Adrenal gland (tissue), 12 donors: ENCODE results near the gene CBARP. TPM values are rescaled to one million over a fixed set of nuclear protein-coding genes. Genes with fewer than 3 reads are reported as not detected.

Experiments used
- DNase-seq, 7 donors: peaks; one replicate each; pipeline ENCODE4 v3.0.0-alpha.2; 2019 to 2020
- H3K27ac ChIP-seq, 5 donors: fragments of 200-600 bp; sonication (generic) in 4 of 5; 1 replicate in 3 of 5; 2 replicates in 2 of 5; pipeline versions ENCODE4 v1.5.1 to v1.8.0; 2016 to 2020; ENCODE audit warnings: mild to moderate bottlenecking in 1 of 5
- H3K27me3 ChIP-seq: fragments of 200-600 bp; 2 replicates; pipeline ENCODE4 v1.8.0; 2021
- H3K36me3 ChIP-seq, 2 donors: fragments of 200-600 bp; replicated peaks in 1 of 2; 1 replicate in 1 of 2; 2 replicates in 1 of 2; pipeline versions ENCODE4 v1.5.1 to v1.8.0; 2018 to 2022
- H3K4me1 ChIP-seq, 2 donors: fragments of 200-600 bp; replicated peaks in 1 of 2; 1 replicate in 1 of 2; 2 replicates in 1 of 2; pipeline versions ENCODE4 v1.5.1 to v1.8.0; 2018 to 2021
- H3K4me3 ChIP-seq, 4 donors: fragments of 200-600 bp; sonication (generic) in 3 of 4; one replicate each; pipeline ENCODE4 v1.5.1; 2016 to 2018
- H3K9me3 ChIP-seq, 3 donors: fragments of 200-600 bp; sonication (generic) in 1 of 3; replicated peaks in 1 of 3; 1 replicate in 2 of 3; 2 replicates in 1 of 3; pipeline versions ENCODE4 v1.5.1 to v1.8.0; 2016 to 2021
- CTCF ChIP-seq, 6 experiments: fragments of 450-650 bp in 4 of 6; fragments of 200-600 bp in 2 of 6; sonication (generic) in 1 of 6; IDR thresholded peaks; 1 replicate in 5 of 6; 2 replicates in 1 of 6; pipeline versions ENCODE4 v1.5.1 to v1.8.0; 2016 to 2021; ENCODE audit warnings: antibody characterized with exemption in 6 of 6, mild to moderate bottlenecking in 2 of 6, moderate library complexity in 1 of 6
- POLR2A ChIP-seq, 2 donors: fragments of 450-650 bp; IDR thresholded peaks; one replicate each; pipeline ENCODE4 v1.6.1; 2017; ENCODE audit warnings: antibody characterized with exemption in 2 of 2, mild to moderate bottlenecking in 2 of 2, moderate library complexity in 1 of 2
- WGBS, 4 donors: extraction: QIAGEN DNeasy Blood & Tissue Kit in 2 of 4; methylation state at CpG; one replicate each; pipeline versions ENCODE4 v1.1.5 to v1.1.7; 2013 to 2017; 5-methylcytosine and 5-hydroxymethylcytosine counted together
- intact Hi-C, 2 donors: fragments of 100-400 bp; cut with DNase I; formaldehyde crosslinking; loops; one replicate each; pipeline versions ENCODE4 v1.14.1 to v1.15.0; 2022 to 2023
- polyA plus RNA-seq, 3 donors: library from polyadenylated mRNA; stranded (reverse); fragments of 200-250 nt in 2 of 3; fragments of 350-450 nt in 1 of 3; fragmentation: Illumina TruSeq in 1 of 3; extraction: RNeasy Lipid Tissue Mini Kit (QIAGEN cat#74804) in 1 of 3; gene quantifications; one replicate each; pipeline ENCODE4 v1.2.3, GENCODE V29; 2013 to 2014
- total RNA-seq, 9 donors: library from RNA; depleted of rRNA in 4 of 9; stranded (reverse); fragments of >200 nt in 4 of 9; fragments of 120-200 nt in 1 of 9; fragmentation: NEBNext Ultra II Directional in 1 of 9; extraction: Animal tissue kit (Norgen Biotek cat#: 25700) in 1 of 9; gene quantifications; one replicate each; pipeline versions ENCODE4 v1.1.0 to v1.2.4, GENCODE V29; 2013 to 2023
- donor health status: healthy with polysubstance abuse.
- donor health status: Bipolar disorder and iron deficiency.
- donor health status: DM: yes; HTN: yes; CAD: no.
- donor health status: DM: no; HTN: no; CAD: no.
- donor health status: DM: no; HTN: no; CAD: no.
- donor health status: DM: yes; HTN: yes; CAD: no.

Gene CBARP
- total and polyA plus RNA-seq, 12 donors: 0.09 to 9.3 (median 1.8) TPM; not detected in 2

GRCh38 chr19:1256646-1257474, 19.1 kb upstream of the CBARP start:
- H3K4me1 ChIP-seq: peaks cover 62 to 71% of the 10 kb centered on the region in 2 donors
- H3K27me3 ChIP-seq: no peaks in the 10 kb centered on the region
- H3K27ac ChIP-seq: peak overlapping the region in 3 of 5 donors; percentile 46 to 99 (median 98)
- H3K4me3 ChIP-seq: no peak overlapping the region
- WGBS, 4 donors: 82 to 89% (median 84%) methylated on average over 16 to 46 of the region's 46 CpGs
- TF ChIP-seq CTCF (IDR thresholded peaks at IDR 0.05): no peak
- TF ChIP-seq POLR2A (IDR thresholded peaks at IDR 0.05): no peak
- peaks cover 0 to 50% of the 10 kb centered on the region in 2 donors for H3K36me3 ChIP-seq
- peak in 1 of 7 donors; percentile 49 for DNase-seq
- intact Hi-C loops: no loop called here
- no peaks in the 10 kb centered on the region for H3K9me3 ChIP-seq

GRCh38 chr19:1255186-1256161, 17.7 kb upstream of the CBARP start:
- H3K27ac ChIP-seq: peak overlapping the region in 4 of 5 donors; percentile 97 to 100 (median 98)
- peaks cover 59 to 63% of the 10 kb centered on the region in 2 donors for H3K4me1 ChIP-seq
- intact Hi-C loops: no loop called here
- no peak for TF ChIP-seq POLR2A (IDR thresholded peaks at IDR 0.05)
- peaks cover 0 to 60% of the 10 kb centered on the region in 2 donors for H3K36me3 ChIP-seq
- WGBS, 4 donors: 80 to 91% (median 83%) methylated on average over 26 to 52 of the region's 52 CpGs
- no peaks in the 10 kb centered on the region for H3K9me3 ChIP-seq
- no peaks in the 10 kb centered on the region for H3K27me3 ChIP-seq
- DNase-seq: peak in 4 of 7 donors; percentile 39 to 66 (median 52)
- H3K4me3 ChIP-seq: no peak overlapping the region

- no peak for TF ChIP-seq CTCF (IDR thresholded peaks at IDR 0.05)
- TF ChIP-seq POLR2A (IDR thresholded peaks at IDR 0.05): peak in 1 of 2 donors; percentile 8
- intact Hi-C loops: no loop called here
- Histone ChIP-seq H3K27me3 (no peaks in the 10 kb centered on the region), H3K27ac (peak overlapping the region; percentile 97 to 100 (median 99)), H3K9me3 (no peaks in the 10 kb centered on the region), H3K36me3 (peaks cover 0 to 60% of the 10 kb centered on the region in 2 donors), H3K4me3 (peak overlapping the region in 1 of 4 donors; percentile 92), H3K4me1 (peaks cover 55% of the 10 kb centered on the region in 2 donors)
- WGBS, 4 donors: 33 to 72% (median 61%) methylated on average over 4 to 20 of the region's 20 CpGs
- peak in 3 of 7 donors; percentile 50 to 67 (median 56) for DNase-seq
These were observed 16.9 kb upstream of the CBARP start for GRCh38 chr19:1254530-1255185.

GRCh38 chr19:1254081-1254527, 16.3 kb upstream of the CBARP start:
- H3K36me3 ChIP-seq: peaks cover 0 to 60% of the 10 kb centered on the region in 2 donors
- DNase-seq: peak; percentile 74 to 94 (median 86)
- intact Hi-C loops: no loop called here
- no peaks in the 10 kb centered on the region for H3K9me3 ChIP-seq
- H3K4me3 ChIP-seq: peak overlapping the region in 2 of 4 donors; percentile 38 to 92
- no peaks in the 10 kb centered on the region for H3K27me3 ChIP-seq
- H3K4me1 ChIP-seq: peaks cover 49 to 50% of the 10 kb centered on the region in 2 donors
- peak overlapping the region; percentile 97 to 100 (median 99) for H3K27ac ChIP-seq
- TF ChIP-seq POLR2A (IDR thresholded peaks at IDR 0.05) (peak in 1 of 2 donors; percentile 85), CTCF (IDR thresholded peaks at IDR 0.05) (no peak)
- WGBS, 4 donors: 44 to 80% (median 63%) methylated on average over 1 to 37 of the region's 37 CpGs
